Tibial nerve (tissue), 3 donors: Measurements from ENCODE around the gene MYMK.

Source experiments
- POLR2A ChIP-seq, 2 donors: fragments of 450-650 bp; IDR thresholded peaks; one replicate each; pipeline ENCODE4 v1.6.1; 2017; ENCODE audit warnings: antibody characterized with exemption in 2 of 2, mild to moderate bottlenecking in 2 of 2, moderate library complexity in 2 of 2
- TF ChIP-seq, protein P1 (sequence below), 5 experiments: fragments of 200-600 bp in 3 of 5; fragments of 450-650 bp in 2 of 5; sonication (generic) in 3 of 5; IDR thresholded peaks; one replicate each; pipeline ENCODE4 v1.5.1; 2016 to 2019; ENCODE audit warnings: antibody characterized with exemption in 5 of 5, mild to moderate bottlenecking in 3 of 5, moderate library complexity in 2 of 5

DNA sequence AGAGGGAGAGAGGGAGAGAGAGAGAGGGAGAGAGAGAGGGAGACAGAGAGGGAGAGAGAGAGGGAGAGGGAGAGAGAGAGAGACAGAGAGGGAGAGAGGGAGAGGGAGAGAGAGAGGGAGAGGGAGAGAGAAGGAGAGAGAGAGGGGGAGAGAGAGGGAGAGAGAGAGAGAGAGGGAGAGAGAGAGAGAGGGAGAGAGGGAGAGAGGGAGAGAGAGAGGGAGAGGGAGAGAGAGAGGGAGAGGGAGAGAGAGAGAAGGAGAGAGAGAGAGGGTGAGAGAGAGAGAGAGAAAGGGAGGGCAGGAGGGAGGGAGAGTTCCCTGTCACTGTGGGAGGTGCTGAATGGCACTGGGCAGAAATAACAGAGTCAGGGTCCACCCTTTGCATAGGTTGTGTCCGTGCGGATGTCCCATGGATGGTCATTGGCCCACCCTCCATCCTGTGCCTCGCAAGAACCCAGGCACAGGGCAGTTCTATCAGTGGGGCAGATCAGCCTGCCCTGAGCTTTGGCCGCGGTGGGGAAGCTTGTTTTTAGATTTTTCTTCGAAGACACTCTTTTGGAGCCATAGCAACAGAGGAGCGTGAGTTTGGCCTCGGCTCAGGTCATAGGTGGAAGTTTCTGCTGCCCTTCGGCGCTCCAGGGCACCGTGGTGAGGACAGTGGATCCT lies 39.8 kb upstream of the MYMK start:
- TF ChIP-seq POLR2A (IDR thresholded peaks at IDR 0.05) = no peak
- TF ChIP-seq, protein P1, sequence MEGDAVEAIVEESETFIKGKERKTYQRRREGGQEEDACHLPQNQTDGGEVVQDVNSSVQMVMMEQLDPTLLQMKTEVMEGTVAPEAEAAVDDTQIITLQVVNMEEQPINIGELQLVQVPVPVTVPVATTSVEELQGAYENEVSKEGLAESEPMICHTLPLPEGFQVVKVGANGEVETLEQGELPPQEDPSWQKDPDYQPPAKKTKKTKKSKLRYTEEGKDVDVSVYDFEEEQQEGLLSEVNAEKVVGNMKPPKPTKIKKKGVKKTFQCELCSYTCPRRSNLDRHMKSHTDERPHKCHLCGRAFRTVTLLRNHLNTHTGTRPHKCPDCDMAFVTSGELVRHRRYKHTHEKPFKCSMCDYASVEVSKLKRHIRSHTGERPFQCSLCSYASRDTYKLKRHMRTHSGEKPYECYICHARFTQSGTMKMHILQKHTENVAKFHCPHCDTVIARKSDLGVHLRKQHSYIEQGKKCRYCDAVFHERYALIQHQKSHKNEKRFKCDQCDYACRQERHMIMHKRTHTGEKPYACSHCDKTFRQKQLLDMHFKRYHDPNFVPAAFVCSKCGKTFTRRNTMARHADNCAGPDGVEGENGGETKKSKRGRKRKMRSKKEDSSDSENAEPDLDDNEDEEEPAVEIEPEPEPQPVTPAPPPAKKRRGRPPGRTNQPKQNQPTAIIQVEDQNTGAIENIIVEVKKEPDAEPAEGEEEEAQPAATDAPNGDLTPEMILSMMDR (IDR thresholded peaks at IDR 0.05) = peak in 3 of 5 experiments; percentile 13 to 95 (median 49)
